ENCODE measurements around the gene FANCM.

Gene FANCM, protein sequence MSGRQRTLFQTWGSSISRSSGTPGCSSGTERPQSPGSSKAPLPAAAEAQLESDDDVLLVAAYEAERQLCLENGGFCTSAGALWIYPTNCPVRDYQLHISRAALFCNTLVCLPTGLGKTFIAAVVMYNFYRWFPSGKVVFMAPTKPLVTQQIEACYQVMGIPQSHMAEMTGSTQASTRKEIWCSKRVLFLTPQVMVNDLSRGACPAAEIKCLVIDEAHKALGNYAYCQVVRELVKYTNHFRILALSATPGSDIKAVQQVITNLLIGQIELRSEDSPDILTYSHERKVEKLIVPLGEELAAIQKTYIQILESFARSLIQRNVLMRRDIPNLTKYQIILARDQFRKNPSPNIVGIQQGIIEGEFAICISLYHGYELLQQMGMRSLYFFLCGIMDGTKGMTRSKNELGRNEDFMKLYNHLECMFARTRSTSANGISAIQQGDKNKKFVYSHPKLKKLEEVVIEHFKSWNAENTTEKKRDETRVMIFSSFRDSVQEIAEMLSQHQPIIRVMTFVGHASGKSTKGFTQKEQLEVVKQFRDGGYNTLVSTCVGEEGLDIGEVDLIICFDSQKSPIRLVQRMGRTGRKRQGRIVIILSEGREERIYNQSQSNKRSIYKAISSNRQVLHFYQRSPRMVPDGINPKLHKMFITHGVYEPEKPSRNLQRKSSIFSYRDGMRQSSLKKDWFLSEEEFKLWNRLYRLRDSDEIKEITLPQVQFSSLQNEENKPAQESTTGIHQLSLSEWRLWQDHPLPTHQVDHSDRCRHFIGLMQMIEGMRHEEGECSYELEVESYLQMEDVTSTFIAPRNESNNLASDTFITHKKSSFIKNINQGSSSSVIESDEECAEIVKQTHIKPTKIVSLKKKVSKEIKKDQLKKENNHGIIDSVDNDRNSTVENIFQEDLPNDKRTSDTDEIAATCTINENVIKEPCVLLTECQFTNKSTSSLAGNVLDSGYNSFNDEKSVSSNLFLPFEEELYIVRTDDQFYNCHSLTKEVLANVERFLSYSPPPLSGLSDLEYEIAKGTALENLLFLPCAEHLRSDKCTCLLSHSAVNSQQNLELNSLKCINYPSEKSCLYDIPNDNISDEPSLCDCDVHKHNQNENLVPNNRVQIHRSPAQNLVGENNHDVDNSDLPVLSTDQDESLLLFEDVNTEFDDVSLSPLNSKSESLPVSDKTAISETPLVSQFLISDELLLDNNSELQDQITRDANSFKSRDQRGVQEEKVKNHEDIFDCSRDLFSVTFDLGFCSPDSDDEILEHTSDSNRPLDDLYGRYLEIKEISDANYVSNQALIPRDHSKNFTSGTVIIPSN (N-terminal part only)

DNA sequence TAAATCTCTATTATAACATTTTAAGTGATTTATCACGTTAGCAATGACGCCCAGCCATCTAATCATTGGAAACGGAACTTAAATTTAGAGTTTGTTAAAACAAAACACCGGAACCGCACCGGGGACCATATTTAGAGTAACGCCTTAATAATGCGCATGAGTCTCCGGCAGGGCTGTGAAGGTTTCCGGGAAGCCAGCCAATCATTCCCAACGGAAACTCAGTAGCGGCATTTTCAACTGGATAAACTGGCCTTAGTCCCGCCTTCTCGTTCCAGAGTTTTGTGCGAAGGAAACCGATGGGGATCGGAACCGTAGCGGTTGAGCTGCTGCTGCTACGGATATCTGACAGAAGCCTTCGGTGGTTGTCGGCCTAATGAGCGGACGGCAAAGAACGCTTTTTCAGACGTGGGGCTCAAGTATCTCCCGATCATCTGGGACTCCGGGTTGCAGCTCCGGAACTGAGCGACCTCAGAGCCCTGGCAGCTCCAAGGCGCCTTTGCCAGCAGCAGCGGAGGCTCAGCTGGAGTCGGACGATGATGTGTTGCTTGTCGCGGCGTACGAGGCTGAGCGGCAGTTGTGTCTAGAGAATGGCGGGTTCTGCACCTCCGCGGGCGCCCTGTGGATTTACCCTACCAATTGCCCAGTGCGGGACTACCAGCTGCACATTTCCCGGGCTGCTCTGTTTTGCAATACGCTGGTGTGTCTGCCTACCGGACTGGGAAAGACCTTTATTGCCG lies at the start of gene FANCM:
Gene FANCM (plus strand): TSS at position 272 of the 737 bp plus-strand sequence. CDS start 102 bp downstream, at position 374.
- CTCF ChIA-PET, result interaction anchor here (0.6 to 1.2 kb wide), 3 partner anchors 95 to 196 kb away, joined by 3 read pairs; no protein-coding TSS in a partner anchor
- POLR2A ChIA-PET, result interaction anchor here (0.7 to 4.5 kb wide), 6 partner anchors 12 to 223 kb away, joined by 3 to 32 read pairs (median 4); partner anchors contain the start of genes KLHL28, PRPF39 and TOGARAM1
- TF ChIP-seq, protein P1, sequence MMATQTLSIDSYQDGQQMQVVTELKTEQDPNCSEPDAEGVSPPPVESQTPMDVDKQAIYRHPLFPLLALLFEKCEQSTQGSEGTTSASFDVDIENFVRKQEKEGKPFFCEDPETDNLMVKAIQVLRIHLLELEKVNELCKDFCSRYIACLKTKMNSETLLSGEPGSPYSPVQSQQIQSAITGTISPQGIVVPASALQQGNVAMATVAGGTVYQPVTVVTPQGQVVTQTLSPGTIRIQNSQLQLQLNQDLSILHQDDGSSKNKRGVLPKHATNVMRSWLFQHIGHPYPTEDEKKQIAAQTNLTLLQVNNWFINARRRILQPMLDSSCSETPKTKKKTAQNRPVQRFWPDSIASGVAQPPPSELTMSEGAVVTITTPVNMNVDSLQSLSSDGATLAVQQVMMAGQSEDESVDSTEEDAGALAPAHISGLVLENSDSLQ (IDR thresholded peaks at IDR 0.05), result peak; percentile 89
- peak; percentile 49; the same call in 1 of the 2 replicates for TF ChIP-seq ELF4 (IDR thresholded peaks at IDR 0.05)
- no peak for TF ChIP-seq ARNT (IDR thresholded peaks at IDR 0.05)
- no peak for TF ChIP-seq FOXM1 (IDR thresholded peaks at IDR 0.05; ENCODE audit: borderline replicate concordance)
- TF ChIP-seq NFRKB (IDR thresholded peaks at IDR 0.05), result peak; percentile 96
- no peak for TF ChIP-seq HDGF (IDR thresholded peaks at IDR 0.05; ENCODE audit: borderline replicate concordance)
- TF ChIP-seq FOXA1 (IDR thresholded peaks at IDR 0.05), result no peak
- no peak for TF ChIP-seq L3MBTL2 (conservative IDR thresholded peaks at IDR 0.05)
- TF ChIP-seq SUZ12 (IDR thresholded peaks at IDR 0.05), result no peak
- DNase-seq (ENCODE audit: extremely low spot score), result peak; percentile 83

DNA sequence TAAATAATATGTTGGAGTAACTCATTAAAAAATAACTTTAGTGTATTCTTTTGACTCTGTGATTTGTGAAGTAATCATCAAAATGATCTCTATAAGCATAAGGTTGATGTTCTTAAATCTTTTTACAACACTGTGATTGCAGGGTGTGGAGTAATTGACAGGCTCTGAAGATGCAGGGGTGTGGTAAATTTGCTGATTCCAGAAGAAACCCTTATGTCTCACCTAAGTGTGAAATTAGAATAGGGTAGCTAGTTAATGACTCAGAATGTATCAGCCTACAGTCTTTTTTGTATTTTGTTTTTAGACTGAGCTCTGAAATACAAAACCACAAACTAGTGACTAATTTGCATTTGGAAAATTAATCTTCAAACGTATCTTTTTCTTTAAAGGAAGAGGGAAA lies 45.9 kb upstream of the FANCM start:
- POLR2A ChIA-PET, result no interaction called here
- TF ChIP-seq ARNT (IDR thresholded peaks at IDR 0.05), result no peak
- TF ChIP-seq, protein P1 (IDR thresholded peaks at IDR 0.05), result no peak
- no peak for TF ChIP-seq ELF4 (IDR thresholded peaks at IDR 0.05)
- TF ChIP-seq FOXA1 (IDR thresholded peaks at IDR 0.05), result no peak
- TF ChIP-seq SUZ12 (IDR thresholded peaks at IDR 0.05), result no peak
- TF ChIP-seq NFRKB (IDR thresholded peaks at IDR 0.05), result no peak
- TF ChIP-seq FOXK2 (IDR thresholded peaks at IDR 0.05), result no peak
- no peak for TF ChIP-seq ZNF384 (IDR thresholded peaks at IDR 0.05)
- TF ChIP-seq L3MBTL2 (conservative IDR thresholded peaks at IDR 0.05), result no peak
- no peak for TF ChIP-seq TARDBP (IDR thresholded peaks at IDR 0.05)
- CTCF ChIA-PET, result no interaction called here
- no peak for DNase-seq (ENCODE audit: extremely low spot score)

DNA sequence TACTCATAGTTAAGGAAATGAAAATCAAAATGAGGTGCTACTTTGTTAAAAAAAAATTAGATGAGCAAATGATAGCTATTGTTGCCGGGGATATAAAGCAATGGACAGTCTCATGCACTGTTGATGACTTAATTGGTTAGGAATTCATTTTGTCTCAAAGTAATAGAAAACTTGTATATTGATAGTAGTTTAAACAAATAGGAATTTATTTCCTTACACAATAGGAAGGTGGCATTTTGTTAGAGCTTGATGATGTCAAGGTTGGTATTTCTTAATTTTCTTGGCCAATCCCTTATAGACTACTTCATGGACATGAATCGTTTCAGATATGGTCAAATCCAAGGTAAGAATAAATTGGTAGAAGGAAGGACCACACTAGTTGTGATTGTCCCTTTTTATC lies 44.0 kb upstream of the FANCM start:
- no peak for TF ChIP-seq ELF4 (IDR thresholded peaks at IDR 0.05)
- TF ChIP-seq L3MBTL2 (conservative IDR thresholded peaks at IDR 0.05), result no peak
- TF ChIP-seq ARNT (IDR thresholded peaks at IDR 0.05), result no peak
- TF ChIP-seq FOXA1 (IDR thresholded peaks at IDR 0.05), result no peak
- TF ChIP-seq SUZ12 (IDR thresholded peaks at IDR 0.05), result no peak
- TF ChIP-seq ZNF384 (IDR thresholded peaks at IDR 0.05), result no peak
- TF ChIP-seq SP1 (IDR thresholded peaks at IDR 0.05), result no peak
- no peak for TF ChIP-seq CTBP1 (IDR thresholded peaks at IDR 0.05; ENCODE audit: borderline replicate concordance)
- TF ChIP-seq FOXM1 (IDR thresholded peaks at IDR 0.05; ENCODE audit: borderline replicate concordance), result no peak
- TF ChIP-seq, protein P1 (IDR thresholded peaks at IDR 0.05), result no peak
- TF ChIP-seq HDGF (IDR thresholded peaks at IDR 0.05; ENCODE audit: borderline replicate concordance), result no peak
- TF ChIP-seq BHLHE40 (IDR thresholded peaks at IDR 0.05; ENCODE audit: borderline replicate concordance), result no peak
- no peak for TF ChIP-seq TARDBP (IDR thresholded peaks at IDR 0.05)
- no peak for TF ChIP-seq LEF1 (IDR thresholded peaks at IDR 0.05; ENCODE audit: borderline replicate concordance)
- TF ChIP-seq NFRKB (IDR thresholded peaks at IDR 0.05), result no peak
- no peak for TF ChIP-seq FOXK2 (IDR thresholded peaks at IDR 0.05)
- ChIA-PET POLR2A (interaction anchor here (1.4 kb wide), 1 partner anchor 130 kb away, joined by 3 read pairs; the partner anchor contains the start of genes KLHL28 and TOGARAM1), CTCF (interaction anchor here (0.6 kb wide), 1 partner anchor 13 kb away, joined by 7 read pairs; no protein-coding TSS in a partner anchor)
- DNase-seq (ENCODE audit: extremely low spot score), result no peak

DNA sequence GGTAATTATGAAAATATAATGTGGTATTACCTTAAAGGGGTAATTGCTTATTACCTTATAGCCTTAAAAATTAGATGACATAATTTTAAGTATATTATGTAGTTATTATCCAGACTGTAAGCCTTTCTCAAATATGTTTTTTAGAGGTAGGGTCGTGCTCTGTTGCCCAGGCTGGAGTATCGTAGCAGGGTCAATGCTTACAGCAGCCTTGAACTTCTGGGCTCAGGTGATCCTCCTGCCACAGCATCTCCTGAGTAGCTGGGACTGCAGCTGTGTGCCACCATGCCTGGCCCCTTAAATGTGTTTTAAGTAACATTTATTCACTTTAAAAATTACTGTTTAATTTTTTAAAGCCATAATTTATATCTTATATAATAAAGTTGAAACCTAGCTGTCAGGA lies 41.5 kb upstream of the FANCM start:
- no peak for TF ChIP-seq ELF4 (IDR thresholded peaks at IDR 0.05)
- TF ChIP-seq BHLHE40 (IDR thresholded peaks at IDR 0.05; ENCODE audit: borderline replicate concordance), result no peak
- TF ChIP-seq, protein P1 (IDR thresholded peaks at IDR 0.05), result no peak
- TF ChIP-seq TARDBP (IDR thresholded peaks at IDR 0.05), result no peak
- TF ChIP-seq HDGF (IDR thresholded peaks at IDR 0.05; ENCODE audit: borderline replicate concordance), result no peak
- no peak for TF ChIP-seq SUZ12 (IDR thresholded peaks at IDR 0.05)
- no peak for TF ChIP-seq FOXM1 (IDR thresholded peaks at IDR 0.05; ENCODE audit: borderline replicate concordance)
- TF ChIP-seq LEF1 (IDR thresholded peaks at IDR 0.05; ENCODE audit: borderline replicate concordance), result no peak
- no peak for TF ChIP-seq SP1 (IDR thresholded peaks at IDR 0.05)
- TF ChIP-seq L3MBTL2 (conservative IDR thresholded peaks at IDR 0.05), result no peak
- no peak for TF ChIP-seq ARNT (IDR thresholded peaks at IDR 0.05)
- no peak for TF ChIP-seq FOXA1 (IDR thresholded peaks at IDR 0.05)
- TF ChIP-seq FOXK2 (IDR thresholded peaks at IDR 0.05), result no peak
- TF ChIP-seq CTBP1 (IDR thresholded peaks at IDR 0.05; ENCODE audit: borderline replicate concordance), result no peak
- TF ChIP-seq ZNF384 (IDR thresholded peaks at IDR 0.05), result no peak
- TF ChIP-seq NFRKB (IDR thresholded peaks at IDR 0.05), result no peak
- POLR2A ChIA-PET, result interaction anchor here (0.9 to 1.6 kb wide), 2 partner anchors 10 to 132 kb away, joined by 5 to 6 read pairs; partner anchors contain the start of genes KLHL28 and TOGARAM1
- DNase-seq (ENCODE audit: extremely low spot score), result no peak
- CTCF ChIA-PET, result interaction anchor here (0.6 kb wide), 1 partner anchor 12 kb away, joined by 3 read pairs; no protein-coding TSS in a partner anchor
